Activated T-cell treated with anti-CD3 and anti-CD28 coated beads, Interleukin-2, amount 50 U/mL, for 24 hours (primary cell): ENCODE results near the gene ADGRA1.

ENCODE experiments used
- DNase-seq: peaks from one replicate; pipeline ENCODE4 v3.0.0-alpha.2; 2020
- H3K27ac Mint-ChIP-seq: 2 replicates; pipeline ENCODE4 v1.8.0; 2020; ENCODE audit warnings: mild to moderate bottlenecking, mixed read lengths
- H3K27me3 Mint-ChIP-seq: 2 replicates; pipeline ENCODE4 v1.8.0; 2020; ENCODE audit warnings: mixed read lengths
- H3K36me3 Mint-ChIP-seq: 2 replicates; pipeline ENCODE4 v1.8.0; 2020; ENCODE audit warnings: low read depth, mixed read lengths
- H3K4me1 Mint-ChIP-seq: 2 replicates; pipeline ENCODE4 v1.8.0; 2020; ENCODE audit warnings: low read depth, mixed read lengths
- H3K4me3 Mint-ChIP-seq: 2 replicates; pipeline ENCODE4 v1.8.0; 2020; ENCODE audit warnings: mild to moderate bottlenecking, moderate library complexity, mixed read lengths
- H3K9me3 Mint-ChIP-seq: 2 replicates; pipeline ENCODE4 v1.8.0; 2020; ENCODE audit warnings: mixed read lengths

ADGRA1 gene

GRCh38 chr10:133079836-133080682 is 7.7 kb upstream of the ADGRA1 start:
- no peak overlapping the region for H3K27ac Mint-ChIP-seq
- H3K27me3 Mint-ChIP-seq, result peaks cover 8% of the 10 kb centered on the region
- H3K4me1 Mint-ChIP-seq, result no peaks in the 10 kb centered on the region
- H3K36me3 Mint-ChIP-seq, result no peaks in the 10 kb centered on the region
- no peak for DNase-seq
- H3K9me3 Mint-ChIP-seq, result no peaks in the 10 kb centered on the region
- H3K4me3 Mint-ChIP-seq, result no peak overlapping the region

DNA sequence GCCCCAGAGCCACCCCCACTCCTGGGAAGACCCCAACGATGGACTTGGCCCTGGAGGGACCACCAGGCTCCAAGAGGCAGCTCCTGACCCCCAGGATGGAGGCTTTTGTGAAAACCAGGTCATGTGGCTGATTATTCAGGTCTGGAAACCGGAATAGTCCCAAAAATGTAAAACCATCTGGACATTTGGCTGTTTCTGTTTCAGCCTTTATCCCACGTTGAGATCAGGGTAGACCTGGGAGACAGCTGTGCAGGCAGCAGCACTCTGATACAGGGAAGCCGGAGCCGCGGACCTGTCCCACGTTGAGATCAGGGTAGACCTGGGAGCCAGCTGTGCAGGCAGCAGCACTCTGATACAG is 7.1 kb upstream of the ADGRA1 start:
- H3K4me3 Mint-ChIP-seq, result no peak overlapping the region
- no peaks in the 10 kb centered on the region for H3K36me3 Mint-ChIP-seq
- no peaks in the 10 kb centered on the region for H3K4me1 Mint-ChIP-seq
- peaks cover 13% of the 10 kb centered on the region for H3K27me3 Mint-ChIP-seq
- H3K27ac Mint-ChIP-seq, result no peak overlapping the region
- DNase-seq, result no peak
- no peaks in the 10 kb centered on the region for H3K9me3 Mint-ChIP-seq

GRCh38 chr10:133081636-133082035 is 6.1 kb upstream of the ADGRA1 start:
- Mint-ChIP-seq H3K27me3 (peaks cover 20% of the 10 kb centered on the region), H3K36me3 (no peaks in the 10 kb centered on the region), H3K9me3 (no peaks in the 10 kb centered on the region), H3K4me3 (no peak overlapping the region), H3K4me1 (no peaks in the 10 kb centered on the region), H3K27ac (no peak overlapping the region)
- DNase-seq, result no peak

DNA sequence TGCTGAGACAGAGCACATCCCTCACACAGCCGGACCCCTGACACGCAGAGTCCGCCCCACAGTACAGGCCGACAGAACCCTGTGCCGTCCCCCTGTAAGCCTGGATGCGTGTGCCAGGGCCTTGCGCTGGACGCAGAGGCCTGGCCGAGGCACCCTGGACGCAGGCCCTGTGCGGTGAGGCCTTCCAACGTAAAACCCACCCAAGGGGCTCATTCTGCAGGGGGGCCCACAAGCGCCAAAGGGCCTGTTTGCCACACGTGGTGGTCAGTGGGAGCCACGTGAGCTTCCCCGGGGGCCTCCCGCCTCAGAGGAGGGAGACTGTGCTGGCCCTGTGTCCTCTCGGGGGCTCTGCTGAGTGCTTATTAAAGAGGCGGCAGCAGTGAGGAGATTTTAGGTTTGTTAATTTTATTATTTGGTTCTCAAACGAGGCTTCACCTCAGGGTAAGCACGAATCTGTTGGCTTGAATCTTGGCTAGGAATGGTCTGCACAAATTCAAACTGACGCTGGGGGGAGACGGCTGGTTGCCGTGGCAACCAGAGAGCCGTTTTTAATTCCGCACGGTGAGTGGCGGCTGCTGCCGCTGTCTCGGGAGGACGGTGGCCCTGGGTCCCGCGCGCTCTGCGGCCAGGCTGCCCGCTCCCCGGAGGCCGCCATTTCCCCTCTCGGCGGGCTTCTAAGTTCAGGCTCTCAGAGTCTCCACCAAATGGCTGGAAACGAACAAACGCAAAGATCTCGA is 4.9 kb upstream of the ADGRA1 start:
- H3K36me3 Mint-ChIP-seq, result no peaks in the 10 kb centered on the region
- H3K4me3 Mint-ChIP-seq, result no peak overlapping the region
- no peak overlapping the region for H3K27ac Mint-ChIP-seq
- DNase-seq, result no peak
- H3K9me3 Mint-ChIP-seq, result no peaks in the 10 kb centered on the region
- peaks cover 30% of the 10 kb centered on the region for H3K27me3 Mint-ChIP-seq
- peaks cover 3% of the 10 kb centered on the region for H3K4me1 Mint-ChIP-seq

- H3K36me3 Mint-ChIP-seq, result no peaks in the 10 kb centered on the region
- DNase-seq, result no peak
Observed at GRCh38 chr10:133083422-133084100, 4.2 kb upstream of the ADGRA1 start.

GRCh38 chr10:133084491-133084890 is 3.2 kb upstream of the ADGRA1 start:
- no peaks in the 10 kb centered on the region for H3K36me3 Mint-ChIP-seq
- no peak overlapping the region for H3K4me3 Mint-ChIP-seq
- no peak overlapping the region for H3K27ac Mint-ChIP-seq
- no peaks in the 10 kb centered on the region for H3K9me3 Mint-ChIP-seq
- DNase-seq, result no peak
- H3K27me3 Mint-ChIP-seq, result peaks cover 36% of the 10 kb centered on the region
- H3K4me1 Mint-ChIP-seq, result peaks cover 3% of the 10 kb centered on the region

More at GRCh38 chr10:133083422-133084100, 4.2 kb upstream of the ADGRA1 start:
- Mint-ChIP-seq H3K4me1 (peaks cover 3% of the 10 kb centered on the region), H3K27ac (no peak overlapping the region), H3K4me3 (no peak overlapping the region), H3K9me3 (no peaks in the 10 kb centered on the region), H3K27me3 (peaks cover 30% of the 10 kb centered on the region)

GRCh38 chr10:133085251-133086125 is 2.2 kb upstream of the ADGRA1 start:
- DNase-seq, result no peak
- Mint-ChIP-seq H3K9me3 (no peaks in the 10 kb centered on the region), H3K4me1 (peaks cover 3% of the 10 kb centered on the region), H3K36me3 (no peaks in the 10 kb centered on the region), H3K4me3 (no peak overlapping the region), H3K27me3 (peaks cover 45% of the 10 kb centered on the region), H3K27ac (no peak overlapping the region)

DNA sequence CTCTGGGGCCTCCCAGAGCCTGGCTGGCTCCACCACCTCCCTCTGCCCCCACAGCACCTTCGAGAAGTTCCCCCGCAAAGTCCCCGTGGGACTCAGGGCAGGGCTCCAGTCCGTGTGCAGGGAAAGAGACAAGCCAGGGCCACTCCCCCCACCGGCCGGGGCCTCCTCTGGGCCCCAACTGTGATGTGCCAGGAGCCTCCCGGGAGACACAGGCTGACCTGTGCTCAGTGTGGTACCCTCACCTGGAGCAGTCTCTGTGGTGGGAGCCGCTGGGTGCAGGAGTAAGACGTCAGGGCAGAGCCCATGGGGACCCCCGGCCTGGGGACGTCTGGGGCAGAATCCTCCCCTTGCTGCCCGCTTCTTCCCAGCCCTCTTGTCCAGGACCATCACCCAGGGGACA is 1.5 kb upstream of the ADGRA1 start:
- H3K27ac Mint-ChIP-seq, result no peak overlapping the region
- no peaks in the 10 kb centered on the region for H3K9me3 Mint-ChIP-seq
- DNase-seq, result no peak
- H3K27me3 Mint-ChIP-seq, result peaks cover 49% of the 10 kb centered on the region
- H3K36me3 Mint-ChIP-seq, result no peaks in the 10 kb centered on the region
- H3K4me3 Mint-ChIP-seq, result no peak overlapping the region
- H3K4me1 Mint-ChIP-seq, result peaks cover 3% of the 10 kb centered on the region

- peaks cover 52% of the 10 kb centered on the region for H3K27me3 Mint-ChIP-seq
- DNase-seq, result no peak
- no peak overlapping the region for H3K27ac Mint-ChIP-seq
- no peak overlapping the region for H3K4me3 Mint-ChIP-seq
- H3K9me3 Mint-ChIP-seq, result no peaks in the 10 kb centered on the region
- no peaks in the 10 kb centered on the region for H3K36me3 Mint-ChIP-seq
- peaks cover 3% of the 10 kb centered on the region for H3K4me1 Mint-ChIP-seq
Observed at GRCh38 chr10:133087045-133087678, 562 bp upstream of the ADGRA1 start.

- H3K9me3 Mint-ChIP-seq, result no peaks in the 10 kb centered on the region
- no peak overlapping the region for H3K4me3 Mint-ChIP-seq
- peaks cover 52% of the 10 kb centered on the region for H3K27me3 Mint-ChIP-seq
- H3K4me1 Mint-ChIP-seq, result peaks cover 3% of the 10 kb centered on the region
- no peak overlapping the region for H3K27ac Mint-ChIP-seq
- no peak for DNase-seq
- H3K36me3 Mint-ChIP-seq, result no peaks in the 10 kb centered on the region
Observed at GRCh38 chr10:133088179-133088955, 643 bp downstream of the ADGRA1 start.

- Mint-ChIP-seq H3K4me1 (peaks cover 3% of the 10 kb centered on the region), H3K27ac (no peak overlapping the region), H3K4me3 (no peak overlapping the region), H3K9me3 (no peaks in the 10 kb centered on the region), H3K27me3 (peaks cover 52% of the 10 kb centered on the region), H3K36me3 (no peaks in the 10 kb centered on the region)
- no peak for DNase-seq
Observed at GRCh38 chr10:133088956-133089800, 1.5 kb downstream of the ADGRA1 start.

GRCh38 chr10:133090101-133090500 is 2.4 kb downstream of the ADGRA1 start:
- no peak for DNase-seq
- Mint-ChIP-seq H3K36me3 (no peaks in the 10 kb centered on the region), H3K27me3 (peaks cover 43% of the 10 kb centered on the region), H3K4me3 (no peak overlapping the region), H3K27ac (no peak overlapping the region), H3K9me3 (no peaks in the 10 kb centered on the region), H3K4me1 (peaks cover 3% of the 10 kb centered on the region)
